ENCODE measurements around the gene GYG2. TPM values are rescaled to one million over a fixed set of nuclear protein-coding genes. Genes with fewer than 3 reads are reported as not detected.

Gene GYG2
- total and polyA plus RNA-seq, 2 of the 13 experiments (the other 11 are each of a cell fraction or from before 2014, with no cell fraction given), result 20.0 to 24.3 TPM

DNA sequence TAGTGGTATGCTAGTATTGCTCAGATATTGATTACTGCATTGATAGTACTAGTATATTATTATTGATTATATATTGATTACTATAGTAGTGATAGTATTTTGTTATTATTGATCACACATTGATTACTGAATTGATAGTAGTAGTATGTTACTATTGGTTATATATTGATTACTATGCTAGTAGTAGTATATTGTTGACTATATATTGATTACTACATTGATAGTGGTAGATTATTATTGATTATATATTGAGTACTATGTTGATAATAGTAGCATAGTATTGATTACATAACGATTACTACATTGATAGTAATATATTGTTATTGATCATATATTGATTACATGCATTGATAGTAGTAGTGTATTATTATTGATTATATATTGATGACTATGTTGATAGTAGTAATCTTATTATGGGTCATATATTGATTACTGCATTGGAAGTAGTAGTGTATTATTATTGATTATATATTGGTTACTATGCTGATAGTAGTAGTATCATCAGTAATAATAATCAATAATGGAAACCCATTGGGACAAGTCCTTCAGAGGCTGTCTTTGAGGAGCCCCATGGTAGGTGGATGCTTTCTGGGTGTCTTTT lies 30.6 kb downstream of the GYG2 start:
- Histone ChIP-seq H3K36me3 (replicated peaks in 1 of 2; ENCODE audit: control insufficient read depth in 1 of 2, insufficient read depth in 2 of 2, low read length in 2 of 2) (peaks cover 0 to 24% of the 10 kb centered on the region in 2 experiments; a peak in 3 of 5 replicates), H3K9me3 (ENCODE audit: low read length) (no peaks in the 10 kb centered on the region), H3K79me2 (ENCODE audit: insufficient read depth, low read length) (no peaks in the 10 kb centered on the region), H3K27me3 (ENCODE audit: control insufficient read depth in 1 of 2, insufficient read depth in 2 of 2, low read length in 2 of 2) (no peaks in the 10 kb centered on the region), H3K4me1 (ENCODE audit: insufficient read depth, low read length) (peaks cover 19% of the 10 kb centered on the region), H4K20me1 (ENCODE audit: insufficient read depth, low read length) (no peaks in the 10 kb centered on the region), H3K27ac (ENCODE audit: extremely low read length, insufficient read depth, low read length) (no peak overlapping the region), H3K9ac (ENCODE audit: insufficient read depth, low read depth, low read length) (no peak overlapping the region), H3K4me2 (ENCODE audit: low read depth, low read length) (no peak overlapping the region), H2AFZ (ENCODE audit: low read length) (no peak overlapping the region), H3K4me3 (replicated peaks in 1 of 3; ENCODE audit: insufficient read depth in 1 of 3, low read depth in 2 of 3, low read length in 3 of 3) (no peak overlapping the region)
- BruUV-seq (replicated peaks), result no TSS peak
- in situ Hi-C loops (cut with HindIII; ENCODE audit: extremely low pct_ligation_motif_present, low pct_unique_long_range_greater_than_20kb) (no loop called here), intact Hi-C loops (cut with micrococcal nuclease; ENCODE audit: unreplicated experiment) (no loop called here)
- CTCF ChIA-PET (ENCODE audit: low intra/inter-chr PET ratio, low total read pairs), result no interaction called here
- WGBS (ENCODE audit: low lambda C conversion rate), result 40% methylated on average over 1 of the region's 1 CpG
- POLR2A ChIA-PET, result no interaction called here
- no peak for DNase-seq (ENCODE audit: low spot score)
- no peak for ATAC-seq
- no peak for FAIRE-seq
- TF ChIP-seq DMAP1 (CRISPR knock-in tag; IDR thresholded peaks at IDR 0.05), result no peak
- TF ChIP-seq MIXL1 (CRISPR knock-in tag; IDR thresholded peaks at IDR 0.05), result no peak
- TF ChIP-seq ZNF564 (CRISPR knock-in tag; IDR thresholded peaks at IDR 0.05), result no peak
- TF ChIP-seq, protein P1, sequence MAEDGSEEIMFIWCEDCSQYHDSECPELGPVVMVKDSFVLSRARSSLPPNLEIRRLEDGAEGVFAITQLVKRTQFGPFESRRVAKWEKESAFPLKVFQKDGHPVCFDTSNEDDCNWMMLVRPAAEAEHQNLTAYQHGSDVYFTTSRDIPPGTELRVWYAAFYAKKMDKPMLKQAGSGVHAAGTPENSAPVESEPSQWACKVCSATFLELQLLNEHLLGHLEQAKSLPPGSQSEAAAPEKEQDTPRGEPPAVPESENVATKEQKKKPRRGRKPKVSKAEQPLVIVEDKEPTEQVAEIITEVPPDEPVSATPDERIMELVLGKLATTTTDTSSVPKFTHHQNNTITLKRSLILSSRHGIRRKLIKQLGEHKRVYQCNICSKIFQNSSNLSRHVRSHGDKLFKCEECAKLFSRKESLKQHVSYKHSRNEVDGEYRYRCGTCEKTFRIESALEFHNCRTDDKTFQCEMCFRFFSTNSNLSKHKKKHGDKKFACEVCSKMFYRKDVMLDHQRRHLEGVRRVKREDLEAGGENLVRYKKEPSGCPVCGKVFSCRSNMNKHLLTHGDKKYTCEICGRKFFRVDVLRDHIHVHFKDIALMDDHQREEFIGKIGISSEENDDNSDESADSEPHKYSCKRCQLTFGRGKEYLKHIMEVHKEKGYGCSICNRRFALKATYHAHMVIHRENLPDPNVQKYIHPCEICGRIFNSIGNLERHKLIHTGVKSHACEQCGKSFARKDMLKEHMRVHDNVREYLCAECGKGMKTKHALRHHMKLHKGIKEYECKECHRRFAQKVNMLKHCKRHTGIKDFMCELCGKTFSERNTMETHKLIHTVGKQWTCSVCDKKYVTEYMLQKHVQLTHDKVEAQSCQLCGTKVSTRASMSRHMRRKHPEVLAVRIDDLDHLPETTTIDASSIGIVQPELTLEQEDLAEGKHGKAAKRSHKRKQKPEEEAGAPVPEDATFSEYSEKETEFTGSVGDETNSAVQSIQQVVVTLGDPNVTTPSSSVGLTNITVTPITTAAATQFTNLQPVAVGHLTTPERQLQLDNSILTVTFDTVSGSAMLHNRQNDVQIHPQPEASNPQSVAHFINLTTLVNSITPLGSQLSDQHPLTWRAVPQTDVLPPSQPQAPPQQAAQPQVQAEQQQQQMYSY (CRISPR knock-in tag; IDR thresholded peaks at IDR 0.05), result no peak
- TF ChIP-seq, protein P2, sequence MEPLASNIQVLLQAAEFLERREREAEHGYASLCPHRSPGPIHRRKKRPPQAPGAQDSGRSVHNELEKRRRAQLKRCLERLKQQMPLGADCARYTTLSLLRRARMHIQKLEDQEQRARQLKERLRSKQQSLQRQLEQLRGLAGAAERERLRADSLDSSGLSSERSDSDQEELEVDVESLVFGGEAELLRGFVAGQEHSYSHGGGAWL (CRISPR knock-in tag; IDR thresholded peaks at IDR 0.05), result no peak
- TF ChIP-seq ZNF557 (CRISPR knock-in tag; IDR thresholded peaks at IDR 0.05), result no peak
- no peak for TF ChIP-seq ZNF274 (CRISPR knock-in tag; IDR thresholded peaks at IDR 0.05)
- TF ChIP-seq PRMT3 (CRISPR knock-in tag; IDR thresholded peaks at IDR 0.05; ENCODE audit: borderline replicate concordance, low read depth), result no peak
- TF ChIP-seq ZNF773 (CRISPR knock-in tag; IDR thresholded peaks at IDR 0.05; ENCODE audit: borderline replicate concordance), result no peak
- TF ChIP-seq SPEN (CRISPR knock-in tag; IDR thresholded peaks at IDR 0.05; ENCODE audit: low read depth), result no peak
- TF ChIP-seq RXRA (CRISPR knock-in tag; IDR thresholded peaks at IDR 0.05), result no peak
- TF ChIP-seq GABPB1 (CRISPR knock-in tag; IDR thresholded peaks at IDR 0.05), result no peak
- TF ChIP-seq EED (CRISPR knock-in tag; IDR thresholded peaks at IDR 0.05), result no peak
- TF ChIP-seq, protein P3, sequence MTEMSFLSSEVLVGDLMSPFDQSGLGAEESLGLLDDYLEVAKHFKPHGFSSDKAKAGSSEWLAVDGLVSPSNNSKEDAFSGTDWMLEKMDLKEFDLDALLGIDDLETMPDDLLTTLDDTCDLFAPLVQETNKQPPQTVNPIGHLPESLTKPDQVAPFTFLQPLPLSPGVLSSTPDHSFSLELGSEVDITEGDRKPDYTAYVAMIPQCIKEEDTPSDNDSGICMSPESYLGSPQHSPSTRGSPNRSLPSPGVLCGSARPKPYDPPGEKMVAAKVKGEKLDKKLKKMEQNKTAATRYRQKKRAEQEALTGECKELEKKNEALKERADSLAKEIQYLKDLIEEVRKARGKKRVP (CRISPR knock-in tag; IDR thresholded peaks at IDR 0.05), result no peak
- no peak for TF ChIP-seq TP53 (CRISPR knock-in tag; conservative IDR thresholded peaks at IDR 0.05)
- no peak for TF ChIP-seq ZNF33A (CRISPR knock-in tag; IDR thresholded peaks at IDR 0.05; ENCODE audit: borderline replicate concordance)
- no peak for TF ChIP-seq GABPA (IDR thresholded peaks at IDR 0.05; ENCODE audit: low read depth, low read length)
- no peak for TF ChIP-seq GABPA (CRISPR knock-in tag; IDR thresholded peaks at IDR 0.05; ENCODE audit: low read depth)
- no peak for TF ChIP-seq ZNF724P (CRISPR knock-in tag; IDR thresholded peaks at IDR 0.05; ENCODE audit: borderline replicate concordance)
